ENCODE results near the gene PGAM2.
A peak's percentile ranks its signal among the peaks of the same experiment; 100 is the strongest.

Gene PGAM2

DNA sequence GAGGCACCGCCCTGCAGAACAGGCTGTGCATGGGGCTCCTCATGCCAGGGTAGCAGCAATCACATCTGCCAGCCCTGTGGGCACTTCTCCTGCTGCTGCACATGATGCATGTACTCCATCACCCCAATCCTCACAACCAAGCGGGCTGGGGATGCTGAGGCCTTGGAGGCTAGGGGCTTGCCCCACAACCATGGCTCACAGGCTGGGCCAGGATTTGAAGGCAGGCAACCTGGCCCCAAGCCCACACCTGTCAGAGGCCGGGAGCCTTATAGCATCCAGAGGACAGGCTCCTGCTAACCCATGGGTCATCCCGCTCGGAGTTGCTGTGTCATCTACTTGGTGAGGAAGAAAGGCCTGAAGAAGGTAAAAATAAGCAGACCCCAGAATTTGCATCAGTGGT lies 14.8 kb upstream of the PGAM2 start:
- H3K9me2 ChIP-seq (replicated peaks; ENCODE audit: low read depth, low read length) = no peaks in the 10 kb centered on the region
- H3K4me2 ChIP-seq (ENCODE audit: low read depth, low read length, poor library complexity, severe bottlenecking) = peak overlapping the region; percentile 94
- peaks cover 12% of the 10 kb centered on the region for H4K20me1 ChIP-seq (ENCODE audit: insufficient read depth, low read length, poor library complexity, severe bottlenecking)
- peaks cover 59% of the 10 kb centered on the region for H3K4me1 ChIP-seq (ENCODE audit: insufficient read depth, low read length, poor library complexity, severe bottlenecking)
- peak overlapping the region; percentile 91 for H3K9ac ChIP-seq (ENCODE audit: low read depth, low read length, poor library complexity, severe bottlenecking)
- H3K4me3 ChIP-seq (ENCODE audit: low read length, poor library complexity, severe bottlenecking) = peak overlapping the region; percentile 92
- H3K27me3 ChIP-seq (ENCODE audit: insufficient read depth, low read length, poor library complexity, severe bottlenecking) = no peaks in the 10 kb centered on the region
- H3K79me2 ChIP-seq (ENCODE audit: insufficient read depth, low read length) = peaks cover 51% of the 10 kb centered on the region
- peaks cover 34% of the 10 kb centered on the region; the same call in 1 of the 2 replicates for H3K36me3 ChIP-seq (ENCODE audit: insufficient read depth, low read length)
- TF ChIP-seq EZH2phosphoT487 (IDR thresholded peaks at IDR 0.05; ENCODE audit: borderline replicate concordance) = no peak
- TF ChIP-seq, protein P1, sequence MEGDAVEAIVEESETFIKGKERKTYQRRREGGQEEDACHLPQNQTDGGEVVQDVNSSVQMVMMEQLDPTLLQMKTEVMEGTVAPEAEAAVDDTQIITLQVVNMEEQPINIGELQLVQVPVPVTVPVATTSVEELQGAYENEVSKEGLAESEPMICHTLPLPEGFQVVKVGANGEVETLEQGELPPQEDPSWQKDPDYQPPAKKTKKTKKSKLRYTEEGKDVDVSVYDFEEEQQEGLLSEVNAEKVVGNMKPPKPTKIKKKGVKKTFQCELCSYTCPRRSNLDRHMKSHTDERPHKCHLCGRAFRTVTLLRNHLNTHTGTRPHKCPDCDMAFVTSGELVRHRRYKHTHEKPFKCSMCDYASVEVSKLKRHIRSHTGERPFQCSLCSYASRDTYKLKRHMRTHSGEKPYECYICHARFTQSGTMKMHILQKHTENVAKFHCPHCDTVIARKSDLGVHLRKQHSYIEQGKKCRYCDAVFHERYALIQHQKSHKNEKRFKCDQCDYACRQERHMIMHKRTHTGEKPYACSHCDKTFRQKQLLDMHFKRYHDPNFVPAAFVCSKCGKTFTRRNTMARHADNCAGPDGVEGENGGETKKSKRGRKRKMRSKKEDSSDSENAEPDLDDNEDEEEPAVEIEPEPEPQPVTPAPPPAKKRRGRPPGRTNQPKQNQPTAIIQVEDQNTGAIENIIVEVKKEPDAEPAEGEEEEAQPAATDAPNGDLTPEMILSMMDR (conservative IDR thresholded peaks at IDR 0.05; ENCODE audit: low read length) = no peak
- no peak overlapping the region for H2AFZ ChIP-seq (ENCODE audit: low read length)
- no peaks in the 10 kb centered on the region for H3F3A ChIP-seq (ENCODE audit: low read depth)
- no peaks in the 10 kb centered on the region for H3K9me3 ChIP-seq (ENCODE audit: insufficient read depth, low read depth, low read length)

DNA sequence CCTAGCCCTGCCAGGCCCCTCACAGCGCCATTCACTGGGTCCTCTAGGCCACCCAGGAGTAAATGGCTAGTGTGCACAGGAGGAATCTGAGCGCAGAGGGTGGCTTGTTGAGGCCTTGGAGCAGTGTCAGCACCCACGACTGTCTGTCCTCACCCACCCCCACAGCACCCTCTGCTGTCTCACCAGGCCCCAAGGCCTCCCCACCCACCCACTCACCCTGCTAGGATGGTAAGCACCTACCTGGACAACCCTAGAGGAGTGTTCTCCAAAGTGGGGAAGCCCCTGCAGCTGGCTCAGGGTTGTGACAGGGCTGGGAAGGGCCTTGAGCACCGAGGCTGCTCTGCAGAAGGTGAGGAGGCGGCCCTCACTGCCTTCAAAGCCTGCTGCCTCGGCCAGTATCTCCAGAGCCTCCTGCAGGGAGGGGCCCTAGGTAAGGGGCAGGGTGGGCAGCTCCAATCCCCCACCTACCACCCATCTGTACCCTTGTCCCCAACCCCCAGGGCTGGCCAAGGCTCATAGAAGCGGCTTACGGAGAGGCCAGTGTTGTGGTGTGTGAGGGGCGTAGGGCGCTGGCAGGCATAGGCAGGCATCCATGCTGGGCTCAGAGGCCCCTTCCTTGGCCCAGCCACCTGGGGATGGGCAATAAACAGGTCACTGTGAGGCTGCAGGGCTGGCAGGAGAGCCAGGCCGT lies 14.1 kb upstream of the PGAM2 start:
- Histone ChIP-seq H3K4me1 (ENCODE audit: insufficient read depth, low read length, poor library complexity, severe bottlenecking) (peaks cover 55% of the 10 kb centered on the region), H3K27me3 (ENCODE audit: insufficient read depth, low read length, poor library complexity, severe bottlenecking) (no peaks in the 10 kb centered on the region), H3K9me3 (ENCODE audit: insufficient read depth, low read depth, low read length) (no peaks in the 10 kb centered on the region), H3K36me3 (ENCODE audit: insufficient read depth, low read length) (peaks cover 38% of the 10 kb centered on the region; the same call in 1 of the 2 replicates), H3K4me3 (ENCODE audit: low read length, poor library complexity, severe bottlenecking) (peak overlapping the region; percentile 92), H3F3A (ENCODE audit: low read depth) (no peaks in the 10 kb centered on the region), H3K79me2 (ENCODE audit: insufficient read depth, low read length) (peaks cover 51% of the 10 kb centered on the region), H2AFZ (ENCODE audit: low read length) (no peak overlapping the region), H4K20me1 (ENCODE audit: insufficient read depth, low read length, poor library complexity, severe bottlenecking) (peaks cover 12% of the 10 kb centered on the region), H3K9me2 (replicated peaks; ENCODE audit: low read depth, low read length) (no peaks in the 10 kb centered on the region), H3K9ac (ENCODE audit: low read depth, low read length, poor library complexity, severe bottlenecking) (peak overlapping the region; percentile 91), H3K4me2 (ENCODE audit: low read depth, low read length, poor library complexity, severe bottlenecking) (peak overlapping the region; percentile 94)
- TF ChIP-seq, protein P1 (conservative IDR thresholded peaks at IDR 0.05; ENCODE audit: low read length) = no peak
- TF ChIP-seq EZH2phosphoT487 (IDR thresholded peaks at IDR 0.05; ENCODE audit: borderline replicate concordance) = no peak

DNA sequence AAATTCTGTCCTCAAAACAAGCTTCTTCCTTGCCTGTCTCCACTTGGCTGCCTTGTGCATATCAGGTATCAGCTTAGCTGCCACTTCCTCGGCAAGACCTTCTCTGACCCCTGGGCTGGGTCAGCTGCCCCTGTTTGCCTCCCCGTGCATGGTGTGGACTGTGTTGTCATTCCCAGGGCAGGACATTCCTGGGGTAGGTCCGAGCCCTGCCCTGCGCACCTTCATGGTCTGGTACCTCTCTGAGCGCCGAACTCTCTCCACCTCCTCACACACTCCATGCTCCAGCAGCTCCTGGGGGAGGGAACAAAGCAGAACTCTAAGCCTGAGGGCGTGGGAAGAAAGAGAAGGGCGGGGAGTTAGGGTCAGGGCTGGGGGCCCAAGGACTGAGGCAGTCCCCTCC lies 13.2 kb upstream of the PGAM2 start:
- H3K4me2 ChIP-seq (ENCODE audit: low read depth, low read length, poor library complexity, severe bottlenecking) = peak overlapping the region; percentile 94
- H3K4me1 ChIP-seq (ENCODE audit: insufficient read depth, low read length, poor library complexity, severe bottlenecking) = peaks cover 46% of the 10 kb centered on the region
- H3K9me3 ChIP-seq (ENCODE audit: insufficient read depth, low read depth, low read length) = no peaks in the 10 kb centered on the region
- no peak overlapping the region for H2AFZ ChIP-seq (ENCODE audit: low read length)
- H3K9me2 ChIP-seq (replicated peaks; ENCODE audit: low read depth, low read length) = no peaks in the 10 kb centered on the region
- TF ChIP-seq, protein P1 (conservative IDR thresholded peaks at IDR 0.05; ENCODE audit: low read length) = no peak
- TF ChIP-seq EZH2phosphoT487 (IDR thresholded peaks at IDR 0.05; ENCODE audit: borderline replicate concordance) = no peak
- H3K4me3 ChIP-seq (ENCODE audit: low read length, poor library complexity, severe bottlenecking) = peak overlapping the region; percentile 16
- peaks cover 51% of the 10 kb centered on the region for H3K79me2 ChIP-seq (ENCODE audit: insufficient read depth, low read length)
- H3K9ac ChIP-seq (ENCODE audit: low read depth, low read length, poor library complexity, severe bottlenecking) = peak overlapping the region; percentile 91
- no peaks in the 10 kb centered on the region for H3F3A ChIP-seq (ENCODE audit: low read depth)
- H3K36me3 ChIP-seq (ENCODE audit: insufficient read depth, low read length) = peaks cover 41% of the 10 kb centered on the region; the same call in 1 of the 2 replicates
- H4K20me1 ChIP-seq (ENCODE audit: insufficient read depth, low read length, poor library complexity, severe bottlenecking) = peaks cover 12% of the 10 kb centered on the region
- no peaks in the 10 kb centered on the region for H3K27me3 ChIP-seq (ENCODE audit: insufficient read depth, low read length, poor library complexity, severe bottlenecking)
